NCI-H1105 treated with DMSO at 0.1 percent for 48 hours (cell line): ENCODE results near the gene AJUBA.
"Not testable (repeated sequence)": the region's sequence is repeated elsewhere in the genome, so short reads cannot be mapped to it uniquely, and the experiment has no call there.

Experiments used
- DNase-seq: peaks from one replicate; lab custom pipeline; 2025; lab: John Stamatoyannopoulos, UW

Gene AJUBA

GRCh38 chr14:23006188-23006534, 23.8 kb upstream of the AJUBA start:
- peak; percentile 14 for DNase-seq

DNA sequence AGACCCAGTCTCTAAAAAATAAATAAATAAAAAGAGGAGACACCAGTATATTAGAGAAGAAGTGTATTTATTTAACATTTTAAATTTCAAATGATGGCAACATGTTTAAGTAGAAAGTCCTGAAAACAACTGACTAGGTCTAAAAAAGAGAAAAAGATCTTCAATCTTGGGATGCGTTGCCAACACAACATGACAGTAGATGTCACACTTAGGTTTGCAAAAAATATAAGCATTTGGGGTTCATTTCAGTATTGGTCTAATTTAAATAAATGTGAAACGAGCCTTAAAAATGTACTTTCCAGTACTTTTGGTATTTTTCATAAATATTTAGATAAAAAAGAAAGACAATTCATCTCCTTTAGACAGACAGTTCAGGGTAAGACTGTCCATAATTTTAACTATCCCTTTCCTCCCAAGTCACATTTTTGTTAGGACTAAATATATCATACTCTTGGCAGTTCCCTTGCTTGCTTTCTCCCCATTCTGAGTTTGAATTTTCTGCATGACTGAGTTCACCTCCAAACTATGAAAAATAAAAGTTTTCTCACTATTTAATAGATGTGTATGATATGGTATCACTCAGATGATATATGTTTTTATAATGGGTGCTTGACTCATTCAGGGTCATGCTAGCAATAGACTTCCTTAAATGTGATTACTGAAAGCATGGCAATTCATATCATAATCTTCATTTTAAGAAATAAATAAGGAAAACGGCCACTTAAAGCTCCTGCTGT, 23.3 kb upstream of the AJUBA start:
- DNase-seq = no peak

- not testable (repeated sequence) for DNase-seq
Observed at GRCh38 chr14:23004274-23004673, 21.9 kb upstream of the AJUBA start.

DNA sequence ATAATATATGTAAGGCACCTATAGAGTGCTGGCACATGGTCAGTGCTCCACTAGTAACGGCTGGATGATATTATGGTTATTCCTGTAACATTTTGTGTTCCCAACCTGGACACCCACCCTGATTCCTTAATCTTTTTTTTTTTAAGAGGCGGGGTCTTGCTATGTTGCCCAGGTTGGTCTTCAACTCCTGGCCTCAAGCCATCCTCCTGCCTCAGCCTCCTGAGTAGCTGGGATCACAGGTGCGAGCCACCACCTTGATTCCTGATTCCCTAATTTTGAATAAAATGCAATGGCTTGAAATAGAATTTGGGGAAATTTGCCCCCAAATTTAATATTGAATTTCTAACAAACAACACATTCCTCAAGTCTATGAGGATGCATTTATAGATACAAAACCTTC, 20.2 kb upstream of the AJUBA start:
- no peak for DNase-seq

DNA sequence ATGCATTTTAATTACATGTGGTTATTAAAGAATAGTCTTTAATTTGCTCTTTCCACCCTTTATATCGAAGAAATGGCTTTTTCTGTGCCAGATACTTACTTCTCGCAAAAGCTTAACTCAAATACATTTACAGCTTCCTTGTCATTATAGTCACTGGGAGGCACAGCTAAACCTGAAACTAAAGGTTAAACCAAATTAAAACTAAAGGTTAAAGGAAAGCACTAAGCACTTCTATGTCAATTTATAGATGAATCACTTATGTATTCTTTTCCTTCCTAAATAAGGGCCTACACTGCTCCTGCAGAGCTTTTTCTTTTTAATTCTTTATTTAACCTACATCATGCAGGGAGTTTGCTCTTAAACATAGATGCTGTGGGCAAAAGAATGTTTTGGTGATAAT, 18.5 kb upstream of the AJUBA start:
- DNase-seq = no peak

DNA sequence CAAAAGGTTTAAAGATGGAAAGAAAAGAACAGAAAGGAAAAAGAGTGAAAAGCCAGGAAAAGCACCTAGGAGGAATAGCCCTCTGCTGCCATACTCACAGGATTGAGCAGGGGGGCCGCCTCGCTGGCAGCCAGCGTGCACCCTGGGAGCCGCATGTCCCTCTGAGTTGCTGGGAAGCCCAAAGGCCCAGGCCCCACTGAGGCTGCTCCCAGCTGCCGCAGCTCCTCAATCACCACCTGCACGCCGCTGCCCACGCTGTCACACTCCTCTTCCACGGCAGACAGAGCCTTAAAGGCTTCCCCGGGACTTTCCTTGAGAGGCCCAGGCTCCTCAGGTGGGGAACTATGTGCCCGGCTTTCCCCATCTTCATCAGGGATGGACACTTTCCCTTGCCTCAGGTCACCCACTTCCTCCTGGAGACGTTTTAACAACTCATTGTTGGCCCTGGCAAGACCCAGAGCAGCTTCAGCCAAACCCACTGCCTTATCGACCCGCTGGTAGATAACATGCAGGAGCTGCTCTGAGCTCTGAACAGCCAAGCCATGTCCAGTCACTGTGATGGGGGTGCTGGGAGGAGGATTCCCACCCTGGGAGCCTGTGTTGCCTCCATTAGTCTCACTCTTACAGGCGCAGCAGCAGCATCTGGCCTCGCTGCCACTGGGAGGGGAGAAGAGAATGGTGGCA, 16.1 kb upstream of the AJUBA start:
- no peak for DNase-seq

DNA sequence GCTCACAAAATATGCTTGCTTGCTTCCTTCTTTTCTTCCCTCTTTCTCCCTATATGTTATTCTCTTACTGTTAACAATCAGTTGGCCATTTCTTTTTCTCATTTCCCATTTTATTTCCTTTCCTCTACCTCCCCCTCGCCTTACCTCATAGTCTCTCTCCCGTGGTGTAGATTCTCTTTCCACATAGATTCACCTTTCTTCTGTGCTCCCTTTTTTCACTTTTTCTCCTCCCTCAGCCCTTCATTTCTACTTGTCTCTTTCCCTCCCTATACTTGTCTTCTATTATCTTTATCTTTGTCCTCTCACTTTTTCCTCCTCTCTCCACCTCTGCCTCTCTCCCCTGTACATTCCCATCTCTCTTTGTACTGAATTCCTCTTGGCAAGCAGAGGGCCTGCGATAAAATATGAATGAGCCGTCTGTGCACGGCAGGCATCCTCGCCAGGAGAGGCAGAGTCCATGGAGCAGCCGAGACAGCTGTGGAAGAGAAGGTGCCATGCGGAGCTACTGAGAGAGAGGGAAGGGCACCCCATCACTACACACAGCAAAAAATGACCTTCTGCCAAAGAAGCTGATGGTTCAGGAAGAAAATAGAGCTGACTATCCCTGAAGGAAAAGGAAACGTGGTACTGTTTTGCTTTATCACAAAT, 15.4 kb upstream of the AJUBA start:
- DNase-seq = no peak

- DNase-seq = no peak
Observed at GRCh38 chr14:22996768-22997654, 14.7 kb upstream of the AJUBA start.

GRCh38 chr14:22995889-22996625, 13.7 kb upstream of the AJUBA start:
- DNase-seq = no peak

- peak; percentile 29 for DNase-seq
Observed at GRCh38 chr14:22994762-22995275, 12.5 kb upstream of the AJUBA start.

GRCh38 chr14:22993517-22993916, 11.2 kb upstream of the AJUBA start:
- no peak for DNase-seq

DNA sequence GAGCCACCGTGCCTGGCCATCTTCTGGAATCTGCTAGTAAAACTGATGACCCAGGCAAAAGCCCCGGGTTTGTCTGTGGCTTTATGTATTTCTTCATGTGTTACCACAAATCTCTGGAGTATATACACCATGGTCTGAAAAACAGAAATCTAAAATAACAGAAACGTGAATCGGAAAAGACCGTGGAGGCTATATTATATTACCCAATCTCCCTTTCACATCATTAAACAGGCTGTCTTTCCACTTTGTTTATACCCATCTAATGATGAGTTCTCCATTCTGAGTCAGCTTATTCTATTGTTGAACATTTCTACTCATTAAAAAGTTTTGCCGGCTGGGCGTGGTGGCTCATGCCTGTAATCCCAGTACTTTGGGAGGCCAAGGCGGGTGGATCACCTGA, 9.5 kb upstream of the AJUBA start:
- no peak for DNase-seq

DNA sequence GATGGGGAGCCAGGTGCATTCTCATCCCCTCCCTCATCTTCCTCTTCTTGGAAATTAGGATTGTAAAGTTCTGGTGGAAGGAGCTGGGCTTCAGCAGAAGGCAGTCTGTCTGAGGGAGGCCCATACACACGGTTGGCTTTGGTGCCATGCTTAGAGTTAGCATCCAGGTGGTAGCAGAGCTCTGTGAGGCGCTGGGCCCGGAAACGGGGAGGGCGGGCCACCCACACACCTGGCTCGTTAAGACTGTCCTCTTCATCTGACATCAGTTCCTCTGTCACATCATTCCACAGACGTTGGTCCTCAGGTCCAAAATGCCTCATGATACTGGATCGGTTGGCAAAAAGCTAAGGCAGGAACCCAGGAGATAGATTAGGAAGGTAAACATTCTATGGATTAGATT, 4.9 kb upstream of the AJUBA start:
- DNase-seq = no peak

GRCh38 chr14:22986508-22987054, 4.2 kb upstream of the AJUBA start:
- DNase-seq = peak; percentile 81

- no peak for DNase-seq
Observed at GRCh38 chr14:22985894-22986507, 3.6 kb upstream of the AJUBA start.

DNA sequence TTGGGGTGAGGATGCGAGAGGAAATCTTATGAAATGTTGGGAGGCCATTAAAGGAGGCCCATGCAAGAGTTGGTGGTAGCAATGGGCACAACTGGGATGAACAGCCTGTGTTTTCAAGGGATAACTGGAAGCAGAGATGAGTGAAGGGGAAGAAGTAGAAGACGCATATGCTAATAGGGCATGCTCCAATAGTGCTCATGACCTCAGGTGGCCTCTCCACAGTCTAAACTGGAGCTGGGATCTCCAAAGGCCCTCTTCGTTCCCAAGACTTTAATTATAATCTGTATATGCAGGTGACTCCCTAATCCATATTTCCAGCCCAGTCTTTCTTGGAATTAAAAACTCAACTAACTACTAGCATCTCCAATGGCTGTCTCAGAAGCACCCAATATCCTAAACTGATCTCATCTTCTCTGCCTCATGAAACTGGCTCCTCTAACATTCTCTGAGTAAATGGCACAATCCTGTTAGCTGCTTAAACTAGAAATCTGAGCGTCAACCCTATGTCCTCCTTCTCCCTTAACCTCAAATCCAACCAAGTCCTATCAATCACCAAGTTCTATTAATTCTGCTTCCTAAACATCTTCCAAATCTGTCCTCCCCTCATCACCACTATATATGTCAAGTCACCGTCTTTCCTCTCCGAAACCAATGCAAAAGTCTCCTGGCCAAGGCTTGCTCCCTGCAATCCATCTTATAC, 2.8 kb upstream of the AJUBA start:
- no peak for DNase-seq

DNA sequence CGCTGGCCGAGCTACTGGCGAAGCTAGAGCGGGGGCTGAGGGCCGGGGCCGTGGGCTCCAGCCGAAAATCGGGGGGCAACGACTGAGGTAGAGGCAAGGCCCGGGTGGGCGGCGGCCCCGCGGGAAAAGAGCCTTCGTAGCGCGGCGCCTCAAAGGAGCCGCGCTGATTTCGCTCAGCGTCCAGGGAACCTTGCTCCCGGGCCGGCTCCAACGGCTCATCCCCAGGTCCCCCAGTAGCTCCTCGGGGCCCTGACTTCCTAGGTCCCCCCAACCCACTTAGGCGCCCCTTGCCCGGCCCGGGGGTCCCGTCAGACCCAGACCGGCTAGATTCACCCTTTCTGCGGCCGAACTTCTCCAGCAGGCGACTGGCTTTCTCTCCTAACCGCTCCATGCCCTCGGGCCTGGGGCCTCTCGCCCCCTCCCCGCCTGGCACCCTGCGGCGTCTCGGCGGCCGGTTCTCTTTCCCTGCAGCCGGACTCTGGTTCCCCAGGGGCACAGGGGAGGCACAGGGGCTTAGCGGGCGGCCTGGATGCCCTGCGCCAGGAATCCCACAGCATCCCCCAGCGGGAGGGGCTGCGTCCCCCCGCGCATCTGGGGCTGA, 375 bp downstream of the AJUBA start:
- no peak for DNase-seq

- DNase-seq = no peak
Observed at GRCh38 chr14:22981090-22981875, 1.1 kb downstream of the AJUBA start.

GRCh38 chr14:22980672-22981089, 1.7 kb downstream of the AJUBA start:
- no peak for DNase-seq
